HG02884 (cell line): ENCODE measurements around the gene BTAF1.

Experiments
- ATAC-seq: cut with Tn5 transposase; IDR thresholded peaks from one replicate; pipeline ENCODE4 v1.9.1; 2021; ENCODE audit warnings: mild to moderate bottlenecking, moderate library complexity; ENCODE audit not compliant: unreplicated experiment

Gene BTAF1

GRCh38 chr10:92042541-92042940 lies 119.0 kb downstream of the BTAF1 start:
- no peak for ATAC-seq

GRCh38 chr10:92045641-92046106 lies 122.1 kb downstream of the BTAF1 start:
- no peak for ATAC-seq

- no peak for ATAC-seq
Observed at GRCh38 chr10:92047215-92047614, 123.6 kb downstream of the BTAF1 start.

GRCh38 chr10:92052088-92052487 lies 128.5 kb downstream of the BTAF1 start:
- no peak for ATAC-seq

- ATAC-seq: no peak
Observed at GRCh38 chr10:92052741-92053140, 129.2 kb downstream of the BTAF1 start.

- ATAC-seq: no peak
Observed at GRCh38 chr10:92054807-92055206, 131.2 kb downstream of the BTAF1 start.

GRCh38 chr10:92062273-92062672 lies 138.7 kb downstream of the BTAF1 start:
- ATAC-seq: no peak

- ATAC-seq: no peak
Observed at GRCh38 chr10:92064506-92064905, 140.9 kb downstream of the BTAF1 start.

- no peak for ATAC-seq
Observed at GRCh38 chr10:92066386-92066785, 142.8 kb downstream of the BTAF1 start.

GRCh38 chr10:92068900-92069299 lies 145.3 kb downstream of the BTAF1 start:
- ATAC-seq: no peak

- ATAC-seq: no peak
Observed at GRCh38 chr10:92074126-92074887, 150.7 kb downstream of the BTAF1 start.

- ATAC-seq: no peak
Observed at GRCh38 chr10:92075829-92076228, 152.3 kb downstream of the BTAF1 start.

- no peak for ATAC-seq
Observed at GRCh38 chr10:92076722-92077121, 153.2 kb downstream of the BTAF1 start.

GRCh38 chr10:92079003-92079402 lies 155.4 kb downstream of the BTAF1 start:
- no peak for ATAC-seq
